Lower leg skin (tissue), 4 donors: ENCODE measurements around the gene LTV1. TPM values are rescaled to one million over a fixed set of nuclear protein-coding genes. Genes with fewer than 3 reads are reported as not detected.
"Not testable (repeated sequence)": the region's sequence is repeated elsewhere in the genome, so short reads cannot be mapped to it uniquely, and the experiment has no call there.

ENCODE experiments used
- DNase-seq, 2 donors: peaks; one replicate each; pipeline ENCODE4 v3.0.0-alpha.2; 2019; ENCODE audit warnings: low spot score in 2 of 2
- H3K4me3 ChIP-seq: fragments of 200-600 bp; sonication (generic); 2 replicates; pipeline ENCODE4 v1.5.1; 2017; ENCODE audit warnings: mild to moderate bottlenecking, low read depth; ENCODE audit not compliant: poor library complexity, severe bottlenecking
- CTCF ChIP-seq, 3 donors: fragments of 450-650 bp; IDR thresholded peaks; one replicate each; pipeline ENCODE4 v1.5.1; 2016; ENCODE audit warnings: antibody characterized with exemption in 3 of 3, mild to moderate bottlenecking in 3 of 3, moderate library complexity in 2 of 3
- POLR2A ChIP-seq, 2 donors: fragments of 450-650 bp; IDR thresholded peaks; one replicate each; pipeline ENCODE4 v1.6.1; 2016 to 2017; ENCODE audit warnings: antibody characterized with exemption in 2 of 2, mild to moderate bottlenecking in 1 of 2, moderate library complexity in 1 of 2
- WGBS, 2 donors: methylation state at CpG; one replicate each; pipeline ENCODE4 v1.1.5; 2018; 5-methylcytosine and 5-hydroxymethylcytosine counted together
- intact Hi-C: fragments of 100-400 bp; cut with DNase I; formaldehyde crosslinking; loops from one replicate; pipeline ENCODE4 v1.15.0; 2023; ENCODE audit warnings: low total_unique reads
- total RNA-seq, 4 donors: library from RNA; depleted of rRNA; stranded (reverse); fragments of >200 nt; gene quantifications; one replicate each; pipeline ENCODE4 v1.1.0, GENCODE V29; 2016

The LTV1 gene
- total RNA-seq, 4 donors from 2014 or later = 9.5 to 19.0 (median 16.1) TPM

- TF ChIP-seq CTCF (IDR thresholded peaks at IDR 0.05) (no peak), POLR2A (IDR thresholded peaks at IDR 0.05) (no peak)
- WGBS, 2 donors = 94% methylated on average over 5 of the region's 5 CpGs
- no peak for DNase-seq
- intact Hi-C loops = no loop called here
- H3K4me3 ChIP-seq = no peak overlapping the region
Observed at GRCh38 chr6:143857651-143858050, 14.5 kb downstream of the LTV1 start.

GRCh38 chr6:143859891-143860660 is 16.9 kb downstream of the LTV1 start:
- H3K4me3 ChIP-seq = no peak overlapping the region
- DNase-seq = no peak
- WGBS, 2 donors = 94 to 95% methylated on average over 3 of the region's 3 CpGs
- TF ChIP-seq POLR2A (IDR thresholded peaks at IDR 0.05) = no peak
- no peak for TF ChIP-seq CTCF (IDR thresholded peaks at IDR 0.05)
- intact Hi-C loops = no loop called here

- no peak for DNase-seq
- no peak overlapping the region for H3K4me3 ChIP-seq
- intact Hi-C loops = no loop called here
- 66 to 76% methylated on average over 2 of the region's 2 CpGs for whole genome bisulfite sequencing, 2 donors
- TF ChIP-seq POLR2A (IDR thresholded peaks at IDR 0.05) = no peak
- TF ChIP-seq CTCF (IDR thresholded peaks at IDR 0.05) = no peak
Observed at GRCh38 chr6:143863771-143864170, 20.6 kb downstream of the LTV1 start.

- 74 to 80% methylated on average over 1 of the region's 1 CpG for WGBS, 2 donors
- intact Hi-C loops = no loop called here
- no peak for TF ChIP-seq CTCF (IDR thresholded peaks at IDR 0.05)
- TF ChIP-seq POLR2A (IDR thresholded peaks at IDR 0.05) = no peak
- no peak within 1 kb of the TSS for H3K4me3 ChIP-seq
- DNase-seq = no peak
Observed at GRCh38 chr6:143864234-143864633, 21.1 kb downstream of the LTV1 start, which contains the start of gene ZC2HC1B. ZC2HC1B (plus strand) TSS chr6:143864474; CDS start chr6:143864540, 66 bp downstream.

GRCh38 chr6:143867236-143867635 is 24.1 kb downstream of the LTV1 start:
- H3K4me3 ChIP-seq = no peak overlapping the region
- intact Hi-C loops = no loop called here
- TF ChIP-seq POLR2A (IDR thresholded peaks at IDR 0.05) (no peak), CTCF (IDR thresholded peaks at IDR 0.05) (no peak)
- DNase-seq = no peak

GRCh38 chr6:143868808-143869207 is 25.7 kb downstream of the LTV1 start:
- H3K4me3 ChIP-seq, intact Hi-C loops, DNase-seq: not testable (repeated sequence)
- WGBS, 2 donors = 93 to 94% methylated on average over 3 of the region's 3 CpGs

- DNase-seq, H3K4me3 ChIP-seq, intact Hi-C loops: not testable (repeated sequence)
- 75 to 91% methylated on average over 1 of the region's 1 CpG for WGBS, 2 donors
Observed at GRCh38 chr6:143871202-143871730, 28.1 kb downstream of the LTV1 start.
